Measurements from ENCODE around the gene ANK3. TPM values are rescaled to one million over a fixed set of nuclear protein-coding genes. Genes with fewer than 3 reads are reported as not detected.

ANK3 gene
- polyA plus RNA-seq, 1 donor (not counting 4 experiments of a cell fraction or from before 2014, with no cell fraction given), result 8.3 TPM

DNA sequence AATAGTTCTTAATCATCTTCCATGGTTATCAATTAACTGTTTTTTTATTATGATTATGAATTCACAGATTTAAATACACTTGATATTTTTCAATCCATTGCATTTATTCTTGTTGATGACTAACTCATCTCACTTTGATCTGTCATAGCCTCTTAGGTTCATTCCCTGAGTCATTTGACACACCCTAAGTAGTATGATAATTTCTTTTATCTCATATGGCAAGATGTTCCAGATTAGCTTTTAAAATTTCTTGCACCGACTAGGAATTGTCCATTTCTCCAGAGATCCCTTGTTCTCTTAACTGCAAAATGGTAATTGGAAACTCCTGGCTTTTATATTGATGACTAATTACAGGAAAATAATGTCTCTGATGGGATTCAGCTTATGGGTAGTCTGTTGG, 395.7 kb downstream of the ANK3 start:
- Histone ChIP-seq H4K20me1 (ENCODE audit: control insufficient read depth, extremely low read depth, insufficient read depth, low read length) (no peaks in the 10 kb centered on the region), H3K36me3 (ENCODE audit: control insufficient read depth in 2 of 2, extremely low read depth in 1 of 2, insufficient read depth in 2 of 2, low read length in 2 of 2) (no peaks in the 10 kb centered on the region), H3K9ac (ENCODE audit: control insufficient read depth, extremely low read depth, insufficient read depth, low read length) (no peak overlapping the region), H3K4me1 (ENCODE audit: control insufficient read depth, extremely low read depth, insufficient read depth, low read length) (peaks cover 23% of the 10 kb centered on the region), H3K4me3 (ENCODE audit: control insufficient read depth in 2 of 3, extremely low read depth in 1 of 3, insufficient read depth in 2 of 3, low read depth in 1 of 3, low read length in 3 of 3) (no peak overlapping the region), H3K9me3 (ENCODE audit: control insufficient read depth, low read depth, low read length) (no peaks in the 10 kb centered on the region), H3K4me2 (ENCODE audit: control insufficient read depth, extremely low read depth, insufficient read depth, low read depth, low read length) (peak overlapping the region; percentile 31), H3K79me2 (ENCODE audit: control insufficient read depth, insufficient read depth, low read length) (no peaks in the 10 kb centered on the region), H2AFZ (ENCODE audit: control insufficient read depth, low read length) (no peak overlapping the region), H3K27me3 (ENCODE audit: control insufficient read depth, extremely low read depth, insufficient read depth, low read length) (no peaks in the 10 kb centered on the region), H3K9me1 (ENCODE audit: control insufficient read depth, extremely low read depth, insufficient read depth, low read length) (no peaks in the 10 kb centered on the region), H3K27ac (ENCODE audit: control insufficient read depth, insufficient read depth, low read length) (peak overlapping the region; percentile 58)
- FAIRE-seq (peak; percentile 61), DNase-seq (ENCODE audit: low read depth, low spot score) (no peak)
- dilution Hi-C loops (cut with MboI; ENCODE audit: extremely low pct_ligation_motif_present, low sequenced_read_pairs), result no loop called here
- no peak for TF ChIP-seq EZH2 (IDR thresholded peaks at IDR 0.05; ENCODE audit: low read length)
- TF ChIP-seq, protein P1, sequence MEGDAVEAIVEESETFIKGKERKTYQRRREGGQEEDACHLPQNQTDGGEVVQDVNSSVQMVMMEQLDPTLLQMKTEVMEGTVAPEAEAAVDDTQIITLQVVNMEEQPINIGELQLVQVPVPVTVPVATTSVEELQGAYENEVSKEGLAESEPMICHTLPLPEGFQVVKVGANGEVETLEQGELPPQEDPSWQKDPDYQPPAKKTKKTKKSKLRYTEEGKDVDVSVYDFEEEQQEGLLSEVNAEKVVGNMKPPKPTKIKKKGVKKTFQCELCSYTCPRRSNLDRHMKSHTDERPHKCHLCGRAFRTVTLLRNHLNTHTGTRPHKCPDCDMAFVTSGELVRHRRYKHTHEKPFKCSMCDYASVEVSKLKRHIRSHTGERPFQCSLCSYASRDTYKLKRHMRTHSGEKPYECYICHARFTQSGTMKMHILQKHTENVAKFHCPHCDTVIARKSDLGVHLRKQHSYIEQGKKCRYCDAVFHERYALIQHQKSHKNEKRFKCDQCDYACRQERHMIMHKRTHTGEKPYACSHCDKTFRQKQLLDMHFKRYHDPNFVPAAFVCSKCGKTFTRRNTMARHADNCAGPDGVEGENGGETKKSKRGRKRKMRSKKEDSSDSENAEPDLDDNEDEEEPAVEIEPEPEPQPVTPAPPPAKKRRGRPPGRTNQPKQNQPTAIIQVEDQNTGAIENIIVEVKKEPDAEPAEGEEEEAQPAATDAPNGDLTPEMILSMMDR (optimal IDR thresholded peaks at IDR 0.05 in 1 of 3, IDR thresholded peaks at IDR 0.05 in 1 of 3, conservative IDR thresholded peaks at IDR 0.05 in 1 of 3; ENCODE audit: extremely low read depth in 1 of 3, insufficient read depth in 2 of 3, low read length in 3 of 3), result no peak

DNA sequence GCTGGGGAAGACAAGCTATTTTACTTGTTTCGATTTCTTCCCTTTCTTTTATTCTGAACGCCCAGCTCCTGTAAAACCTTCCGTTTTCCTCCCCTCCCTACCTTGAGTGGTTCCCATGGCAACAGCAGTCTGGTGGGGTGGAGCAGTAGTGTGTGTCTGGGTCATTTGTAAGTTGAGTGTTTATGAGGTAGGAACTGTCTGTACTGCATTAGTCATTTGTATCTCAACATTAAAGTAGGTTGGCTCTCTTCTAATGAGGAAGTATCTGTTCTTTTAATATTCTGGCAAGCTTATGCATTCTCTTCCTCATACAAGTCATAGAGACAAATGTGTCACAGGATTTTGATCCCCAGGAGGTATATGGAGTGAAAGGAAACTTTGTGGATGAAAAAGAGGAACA, 398.0 kb downstream of the ANK3 start:
- H3K4me2 ChIP-seq (ENCODE audit: control insufficient read depth, extremely low read depth, insufficient read depth, low read depth, low read length), result peak overlapping the region; percentile 87
- peak; percentile 95 for FAIRE-seq

More for the DNA sequence above, 398.0 kb downstream of the ANK3 start:
- Histone ChIP-seq H2AFZ (ENCODE audit: control insufficient read depth, low read length) (peak overlapping the region; percentile 69), H3K4me3 (ENCODE audit: control insufficient read depth in 2 of 3, extremely low read depth in 1 of 3, insufficient read depth in 2 of 3, low read depth in 1 of 3, low read length in 3 of 3) (peak overlapping the region in 1 of 3 experiments; percentile 27), H3K9me3 (ENCODE audit: control insufficient read depth, low read depth, low read length) (no peaks in the 10 kb centered on the region), H3K9ac (ENCODE audit: control insufficient read depth, extremely low read depth, insufficient read depth, low read length) (peak overlapping the region; percentile 53), H3K4me1 (ENCODE audit: control insufficient read depth, extremely low read depth, insufficient read depth, low read length) (peaks cover 23% of the 10 kb centered on the region), H3K79me2 (ENCODE audit: control insufficient read depth, insufficient read depth, low read length) (no peaks in the 10 kb centered on the region), H3K27me3 (ENCODE audit: control insufficient read depth, extremely low read depth, insufficient read depth, low read length) (no peaks in the 10 kb centered on the region), H3K36me3 (ENCODE audit: control insufficient read depth in 2 of 2, extremely low read depth in 1 of 2, insufficient read depth in 2 of 2, low read length in 2 of 2) (no peaks in the 10 kb centered on the region), H3K27ac (ENCODE audit: control insufficient read depth, insufficient read depth, low read length) (peak overlapping the region; percentile 85), H3K9me1 (ENCODE audit: control insufficient read depth, extremely low read depth, insufficient read depth, low read length) (no peaks in the 10 kb centered on the region), H4K20me1 (ENCODE audit: control insufficient read depth, extremely low read depth, insufficient read depth, low read length) (no peaks in the 10 kb centered on the region)
- peak; percentile 79 for DNase-seq (ENCODE audit: low read depth, low spot score)
- no peak for TF ChIP-seq EZH2 (IDR thresholded peaks at IDR 0.05; ENCODE audit: low read length)
- TF ChIP-seq, protein P1 (optimal IDR thresholded peaks at IDR 0.05 in 1 of 3, IDR thresholded peaks at IDR 0.05 in 1 of 3, conservative IDR thresholded peaks at IDR 0.05 in 1 of 3; ENCODE audit: extremely low read depth in 1 of 3, insufficient read depth in 2 of 3, low read length in 3 of 3), result no peak
- dilution Hi-C loops (cut with MboI; ENCODE audit: extremely low pct_ligation_motif_present, low sequenced_read_pairs), result no loop called here

Data from keratinocyte (primary cell).